ENCODE measurements around the gene MUC6.

Gene MUC6

DNA sequence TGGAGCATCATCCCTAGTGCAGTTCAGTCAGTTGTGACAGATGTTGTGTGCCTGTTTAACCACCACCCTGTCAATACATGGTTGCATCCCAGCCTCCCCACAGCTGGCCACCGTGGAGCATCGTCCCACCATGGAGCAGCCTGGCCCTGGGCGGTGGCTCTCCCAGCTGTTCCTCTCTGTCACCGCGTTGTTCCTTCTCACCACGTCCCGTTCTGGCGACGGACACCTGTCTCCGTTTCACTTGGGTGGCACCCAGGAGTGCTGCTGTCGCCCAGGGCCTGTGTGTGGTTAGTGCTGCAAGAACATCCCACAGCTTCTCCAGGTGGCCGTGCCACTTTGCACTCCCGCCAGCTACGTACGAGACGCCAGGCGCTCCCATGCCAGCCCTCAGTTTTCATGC is 26.5 kb downstream of the MUC6 start:
- no peak for ATAC-seq
- TF ChIP-seq ZFP3 (CRISPR knock-in tag; IDR thresholded peaks at IDR 0.05) (no peak), TCF4 (CRISPR knock-in tag; IDR thresholded peaks at IDR 0.05; ENCODE audit: borderline replicate concordance) (no peak), ZNF8 (CRISPR knock-in tag; IDR thresholded peaks at IDR 0.05) (no peak)
- TF ChIP-seq, protein P1, sequence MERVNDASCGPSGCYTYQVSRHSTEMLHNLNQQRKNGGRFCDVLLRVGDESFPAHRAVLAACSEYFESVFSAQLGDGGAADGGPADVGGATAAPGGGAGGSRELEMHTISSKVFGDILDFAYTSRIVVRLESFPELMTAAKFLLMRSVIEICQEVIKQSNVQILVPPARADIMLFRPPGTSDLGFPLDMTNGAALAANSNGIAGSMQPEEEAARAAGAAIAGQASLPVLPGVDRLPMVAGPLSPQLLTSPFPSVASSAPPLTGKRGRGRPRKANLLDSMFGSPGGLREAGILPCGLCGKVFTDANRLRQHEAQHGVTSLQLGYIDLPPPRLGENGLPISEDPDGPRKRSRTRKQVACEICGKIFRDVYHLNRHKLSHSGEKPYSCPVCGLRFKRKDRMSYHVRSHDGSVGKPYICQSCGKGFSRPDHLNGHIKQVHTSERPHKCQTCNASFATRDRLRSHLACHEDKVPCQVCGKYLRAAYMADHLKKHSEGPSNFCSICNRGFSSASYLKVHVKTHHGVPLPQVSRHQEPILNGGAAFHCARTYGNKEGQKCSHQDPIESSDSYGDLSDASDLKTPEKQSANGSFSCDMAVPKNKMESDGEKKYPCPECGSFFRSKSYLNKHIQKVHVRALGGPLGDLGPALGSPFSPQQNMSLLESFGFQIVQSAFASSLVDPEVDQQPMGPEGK (CRISPR knock-in tag; IDR thresholded peaks at IDR 0.05; ENCODE audit: borderline replicate concordance) = no peak
- TF ChIP-seq, protein P2, sequence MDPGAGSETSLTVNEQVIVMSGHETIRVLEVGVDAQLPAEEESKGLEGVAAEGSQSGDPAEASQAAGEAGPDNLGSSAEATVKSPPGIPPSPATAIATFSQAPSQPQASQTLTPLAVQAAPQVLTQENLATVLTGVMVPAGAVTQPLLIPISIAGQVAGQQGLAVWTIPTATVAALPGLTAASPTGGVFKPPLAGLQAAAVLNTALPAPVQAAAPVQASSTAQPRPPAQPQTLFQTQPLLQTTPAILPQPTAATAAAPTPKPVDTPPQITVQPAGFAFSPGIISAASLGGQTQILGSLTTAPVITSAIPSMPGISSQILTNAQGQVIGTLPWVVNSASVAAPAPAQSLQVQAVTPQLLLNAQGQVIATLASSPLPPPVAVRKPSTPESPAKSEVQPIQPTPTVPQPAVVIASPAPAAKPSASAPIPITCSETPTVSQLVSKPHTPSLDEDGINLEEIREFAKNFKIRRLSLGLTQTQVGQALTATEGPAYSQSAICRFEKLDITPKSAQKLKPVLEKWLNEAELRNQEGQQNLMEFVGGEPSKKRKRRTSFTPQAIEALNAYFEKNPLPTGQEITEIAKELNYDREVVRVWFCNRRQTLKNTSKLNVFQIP (CRISPR knock-in tag; IDR thresholded peaks at IDR 0.05; ENCODE audit: borderline replicate concordance, low read depth) = no peak

DNA sequence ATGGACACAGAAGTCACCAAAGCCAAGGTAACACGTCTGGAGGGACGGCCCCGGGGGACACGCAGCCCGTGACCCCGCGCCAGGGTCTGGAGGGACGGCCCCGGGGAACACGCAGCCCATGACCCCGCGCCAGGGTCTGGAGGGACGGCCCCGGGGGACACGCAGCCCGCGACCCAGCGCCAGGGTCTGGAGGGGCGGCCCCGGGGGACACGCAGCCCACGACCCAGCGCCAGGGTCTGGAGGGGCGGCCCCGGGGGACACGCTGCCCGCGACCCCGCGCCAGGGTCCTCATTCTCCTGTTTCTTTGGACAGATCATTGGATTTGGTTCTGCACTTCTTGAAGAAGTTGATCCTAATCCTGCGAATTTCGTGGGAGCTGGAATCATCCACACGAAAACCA is 27.1 kb downstream of the MUC6 start:
- TF ChIP-seq ARNTL (CRISPR knock-in tag; IDR thresholded peaks at IDR 0.05; ENCODE audit: borderline replicate concordance, low read depth) (no peak), GLIS3 (CRISPR knock-in tag; IDR thresholded peaks at IDR 0.05) (no peak), ZFP30 (CRISPR knock-in tag; IDR thresholded peaks at IDR 0.05) (no peak), OSR1 (CRISPR knock-in tag; IDR thresholded peaks at IDR 0.05) (no peak), ZNF565 (CRISPR knock-in tag; conservative IDR thresholded peaks at IDR 0.05; ENCODE audit: low read depth) (no peak), ZFP3 (CRISPR knock-in tag; IDR thresholded peaks at IDR 0.05) (no peak), ZNF70 (CRISPR knock-in tag; IDR thresholded peaks at IDR 0.05) (no peak), RARB (CRISPR knock-in tag; IDR thresholded peaks at IDR 0.05) (no peak), BACH2 (CRISPR knock-in tag; IDR thresholded peaks at IDR 0.05; ENCODE audit: borderline replicate concordance) (no peak), ESRRG (CRISPR knock-in tag; IDR thresholded peaks at IDR 0.05) (no peak), CSDC2 (CRISPR knock-in tag; IDR thresholded peaks at IDR 0.05) (no peak), TOX (CRISPR knock-in tag; IDR thresholded peaks at IDR 0.05; ENCODE audit: borderline replicate concordance) (no peak), ISL1 (CRISPR knock-in tag; IDR thresholded peaks at IDR 0.05) (no peak), TCF4 (CRISPR knock-in tag; IDR thresholded peaks at IDR 0.05; ENCODE audit: borderline replicate concordance) (no peak)
- TF ChIP-seq, protein P1 (CRISPR knock-in tag; IDR thresholded peaks at IDR 0.05; ENCODE audit: borderline replicate concordance) = no peak
- TF ChIP-seq, protein P2 (CRISPR knock-in tag; IDR thresholded peaks at IDR 0.05; ENCODE audit: borderline replicate concordance, low read depth) = no peak
- TF ChIP-seq, protein P3, sequence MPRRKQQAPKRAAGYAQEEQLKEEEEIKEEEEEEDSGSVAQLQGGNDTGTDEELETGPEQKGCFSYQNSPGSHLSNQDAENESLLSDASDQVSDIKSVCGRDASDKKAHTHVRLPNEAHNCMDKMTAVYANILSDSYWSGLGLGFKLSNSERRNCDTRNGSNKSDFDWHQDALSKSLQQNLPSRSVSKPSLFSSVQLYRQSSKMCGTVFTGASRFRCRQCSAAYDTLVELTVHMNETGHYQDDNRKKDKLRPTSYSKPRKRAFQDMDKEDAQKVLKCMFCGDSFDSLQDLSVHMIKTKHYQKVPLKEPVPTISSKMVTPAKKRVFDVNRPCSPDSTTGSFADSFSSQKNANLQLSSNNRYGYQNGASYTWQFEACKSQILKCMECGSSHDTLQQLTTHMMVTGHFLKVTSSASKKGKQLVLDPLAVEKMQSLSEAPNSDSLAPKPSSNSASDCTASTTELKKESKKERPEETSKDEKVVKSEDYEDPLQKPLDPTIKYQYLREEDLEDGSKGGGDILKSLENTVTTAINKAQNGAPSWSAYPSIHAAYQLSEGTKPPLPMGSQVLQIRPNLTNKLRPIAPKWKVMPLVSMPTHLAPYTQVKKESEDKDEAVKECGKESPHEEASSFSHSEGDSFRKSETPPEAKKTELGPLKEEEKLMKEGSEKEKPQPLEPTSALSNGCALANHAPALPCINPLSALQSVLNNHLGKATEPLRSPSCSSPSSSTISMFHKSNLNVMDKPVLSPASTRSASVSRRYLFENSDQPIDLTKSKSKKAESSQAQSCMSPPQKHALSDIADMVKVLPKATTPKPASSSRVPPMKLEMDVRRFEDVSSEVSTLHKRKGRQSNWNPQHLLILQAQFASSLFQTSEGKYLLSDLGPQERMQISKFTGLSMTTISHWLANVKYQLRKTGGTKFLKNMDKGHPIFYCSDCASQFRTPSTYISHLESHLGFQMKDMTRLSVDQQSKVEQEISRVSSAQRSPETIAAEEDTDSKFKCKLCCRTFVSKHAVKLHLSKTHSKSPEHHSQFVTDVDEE (CRISPR knock-in tag; IDR thresholded peaks at IDR 0.05) = no peak
- no peak for ATAC-seq

DNA sequence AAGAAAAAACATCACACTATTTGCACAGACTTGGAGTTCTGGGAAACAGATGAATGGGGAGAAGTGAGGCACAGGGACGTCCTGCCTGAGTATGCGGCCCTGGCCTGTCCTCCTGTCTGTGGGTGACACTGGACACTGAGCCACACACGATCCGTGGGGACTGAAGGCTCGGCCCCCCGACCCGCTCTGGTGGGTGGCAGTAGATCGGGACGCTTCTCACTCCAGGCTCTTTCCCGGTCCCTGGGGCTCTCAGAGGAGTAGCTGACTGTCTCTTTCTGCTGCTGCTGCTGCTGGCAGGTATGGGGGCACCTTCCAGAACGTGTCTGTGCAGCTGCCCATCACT is 27.7 kb downstream of the MUC6 start:
- no peak for ATAC-seq
- TF ChIP-seq ESRRG (CRISPR knock-in tag; IDR thresholded peaks at IDR 0.05) (no peak), TCF4 (CRISPR knock-in tag; IDR thresholded peaks at IDR 0.05; ENCODE audit: borderline replicate concordance) (no peak), GLIS3 (CRISPR knock-in tag; IDR thresholded peaks at IDR 0.05) (no peak), RARB (CRISPR knock-in tag; IDR thresholded peaks at IDR 0.05) (no peak)

Data from SK-N-SH treated with all-trans-retinoic acid at 6 μM for 48 hours (cell line).